ENCODE results near the gene EPN3. TPM values are rescaled to one million over a fixed set of nuclear protein-coding genes. Genes with fewer than 3 reads are reported as not detected.

The EPN3 gene
- total and polyA plus RNA-seq, 2 donors (not counting 1 experiment from before 2014, with no cell fraction given): not detected

GRCh38 chr17:50527155-50527762 is 5.3 kb upstream of the EPN3 start:
- TF ChIP-seq EZH2 (IDR thresholded peaks at IDR 0.05; ENCODE audit: borderline replicate concordance, insufficient read depth, low read depth, low read length, poor library complexity, severe bottlenecking) (no peak), CTCF (IDR thresholded peaks at IDR 0.05) (no peak)
- Mint-ChIP-seq H3K4me1 (peaks cover 1% of the 10 kb centered on the region), H3K4me3 (no peak overlapping the region), H3K27me3 (peaks cover 33% of the 10 kb centered on the region), H3K27ac (no peak overlapping the region), H3K9me3 (ENCODE audit: insufficient read depth) (no peaks in the 10 kb centered on the region)
- Histone ChIP-seq H3K27ac (ENCODE audit: low read length in 2 of 2) (no peak overlapping the region), H4K20me1 (ENCODE audit: control insufficient read depth, insufficient read depth, low read length, poor library complexity, severe bottlenecking) (no peaks in the 10 kb centered on the region), H3K4me3 (ENCODE audit: control extremely low read depth in 1 of 5, extremely low read depth in 1 of 5, insufficient read depth in 1 of 5, low read depth in 2 of 5, low read length in 4 of 5) (no peak overlapping the region), H3K9ac (ENCODE audit: low read length) (no peak overlapping the region), H2AFZ (ENCODE audit: insufficient read depth, low read depth, low read length, poor library complexity, severe bottlenecking) (no peak overlapping the region), H3K27me3 (replicated peaks in 1 of 4; ENCODE audit: control extremely low read depth in 1 of 4, control insufficient read depth in 3 of 4, insufficient read depth in 4 of 4, low read length in 3 of 4) (peaks cover 0 to 37% (median 19%) of the 10 kb centered on the region in 4 experiments), H3K36me3 (replicated peaks in 1 of 2; ENCODE audit: control extremely low read depth in 1 of 2, control insufficient read depth in 1 of 2, extremely low read depth in 1 of 2, insufficient read depth in 2 of 2, low read length in 1 of 2) (no peaks in the 10 kb centered on the region), H3K4me2 (replicated peaks; ENCODE audit: low read depth, low read length, poor library complexity, severe bottlenecking) (no peak overlapping the region), H3K4me1 (ENCODE audit: control insufficient read depth in 2 of 2, insufficient read depth in 2 of 2, low read length in 2 of 2) (peaks cover 0 to 1% of the 10 kb centered on the region in 2 donors), H3K79me2 (ENCODE audit: control insufficient read depth, insufficient read depth, low read length) (no peaks in the 10 kb centered on the region), H3K9me3 (ENCODE audit: control extremely low read depth in 1 of 3, control insufficient read depth in 2 of 3, insufficient read depth in 1 of 3, low read length in 2 of 3) (peaks cover 0 to 1% (median 0%) of the 10 kb centered on the region in 3 donors)
- 39% methylated on average over 4 of the region's 5 CpGs for WGBS (ENCODE audit: insufficient coverage)
- POLR2A ChIA-PET: no interaction called here
- intact Hi-C loops (cut with micrococcal nuclease): no loop called here
- no peak for ATAC-seq (ENCODE audit: low read depth)
- no peak for DNase-seq
- CTCF ChIA-PET: interaction anchor here (1.0 kb wide), 1 partner anchor 12 kb away, joined by 3 read pairs; no protein-coding TSS in a partner anchor

- H4K20me1 ChIP-seq (ENCODE audit: control insufficient read depth, insufficient read depth, low read length, poor library complexity, severe bottlenecking): no peaks in the 10 kb centered on the region
- peaks cover 37% of the 10 kb centered on the region for H3K27me3 Mint-ChIP-seq
- H3K4me3 Mint-ChIP-seq: no peak overlapping the region
- 33% methylated on average over 3 of the region's 4 CpGs for WGBS (ENCODE audit: insufficient coverage)
- H3K79me2 ChIP-seq (ENCODE audit: control insufficient read depth, insufficient read depth, low read length): no peaks in the 10 kb centered on the region
- H3K27ac Mint-ChIP-seq: no peak overlapping the region
- DNase-seq: no peak
- H3K9me3 Mint-ChIP-seq (ENCODE audit: insufficient read depth): no peaks in the 10 kb centered on the region
- intact Hi-C loops (cut with micrococcal nuclease): no loop called here
- no peak overlapping the region for H3K4me3 ChIP-seq (ENCODE audit: control extremely low read depth in 1 of 5, extremely low read depth in 1 of 5, insufficient read depth in 1 of 5, low read depth in 2 of 5, low read length in 4 of 5)
- H3K4me2 ChIP-seq (replicated peaks; ENCODE audit: low read depth, low read length, poor library complexity, severe bottlenecking): no peak overlapping the region
- no peak for ATAC-seq (ENCODE audit: low read depth)
- ChIA-PET CTCF (interaction anchor here (1.1 kb wide), 1 partner anchor 19 kb away, joined by 3 read pairs; the partner anchor contains the start of gene SPATA20), POLR2A (no interaction called here)
- peaks cover 1% of the 10 kb centered on the region for H3K4me1 Mint-ChIP-seq
- no peaks in the 10 kb centered on the region for H3K36me3 ChIP-seq (replicated peaks in 1 of 2; ENCODE audit: control extremely low read depth in 1 of 2, control insufficient read depth in 1 of 2, extremely low read depth in 1 of 2, insufficient read depth in 2 of 2, low read length in 1 of 2)
- H3K27ac ChIP-seq (ENCODE audit: low read length in 2 of 2): no peak overlapping the region
- no peak for TF ChIP-seq EZH2 (IDR thresholded peaks at IDR 0.05; ENCODE audit: borderline replicate concordance, insufficient read depth, low read depth, low read length, poor library complexity, severe bottlenecking)
- no peak for TF ChIP-seq CTCF (IDR thresholded peaks at IDR 0.05)
- H3K9ac ChIP-seq (ENCODE audit: low read length): no peak overlapping the region
- peaks cover 0 to 4% (median 0%) of the 10 kb centered on the region in 3 donors for H3K9me3 ChIP-seq (ENCODE audit: control extremely low read depth in 1 of 3, control insufficient read depth in 2 of 3, insufficient read depth in 1 of 3, low read length in 2 of 3)
- peaks cover 0 to 44% (median 22%) of the 10 kb centered on the region in 4 experiments for H3K27me3 ChIP-seq (replicated peaks in 1 of 4; ENCODE audit: control extremely low read depth in 1 of 4, control insufficient read depth in 3 of 4, insufficient read depth in 4 of 4, low read length in 3 of 4)
- no peak overlapping the region for H2AFZ ChIP-seq (ENCODE audit: insufficient read depth, low read depth, low read length, poor library complexity, severe bottlenecking)
- peaks cover 6 to 7% of the 10 kb centered on the region in 2 donors for H3K4me1 ChIP-seq (ENCODE audit: control insufficient read depth in 2 of 2, insufficient read depth in 2 of 2, low read length in 2 of 2)
Observed at GRCh38 chr17:50527949-50528474, 4.5 kb upstream of the EPN3 start.

Measured in B cell (primary cell).